DOHH2 (cell line): ENCODE data around the gene VPS13A.

Source experiments
- H3F3A ChIP-seq: fragments of 200-600 bp; sonication (generic), shearing (Covaris generic); 2 replicates; pipeline ENCODE4 v1.6.0; 2016; ENCODE audit warnings: antibody characterized with exemption, mild to moderate bottlenecking; ENCODE audit not compliant: control insufficient read depth, insufficient read depth
- H3K27ac ChIP-seq: fragments of 200-600 bp; sonication (generic); 2 replicates; pipeline ENCODE4 v1.5.1; 2014; ENCODE audit warnings: low read depth, mild to moderate bottlenecking, low read length, moderate library complexity
- H3K27me3 ChIP-seq: fragments of 200-600 bp; sonication (generic); 2 replicates; pipeline ENCODE4 v1.6.1; 2014; ENCODE audit warnings: mild to moderate bottlenecking, low read length, mixed read lengths; ENCODE audit not compliant: control insufficient read depth
- H3K36me3 ChIP-seq: fragments of 200-600 bp; sonication (generic); 2 replicates; pipeline ENCODE4 v1.6.1; 2014; ENCODE audit warnings: mild to moderate bottlenecking, low read length, moderate library complexity, mixed read lengths; ENCODE audit not compliant: control insufficient read depth
- H3K4me1 ChIP-seq: fragments of 200-600 bp; sonication (generic); 2 replicates; pipeline ENCODE4 v1.6.1; 2014; ENCODE audit warnings: mild to moderate bottlenecking, low read length, mixed read lengths; ENCODE audit not compliant: control insufficient read depth
- H3K4me2 ChIP-seq: fragments of 200-600 bp; sonication (generic); 2 replicates; pipeline ENCODE4 v1.6.0; 2014; ENCODE audit warnings: mild to moderate bottlenecking, low read length, moderate library complexity
- H3K4me3 ChIP-seq: fragments of 200-600 bp; sonication (generic); 2 replicates; pipeline ENCODE4 v1.5.1; 2014; ENCODE audit warnings: mild to moderate bottlenecking, low read length, mixed read lengths
- H3K79me2 ChIP-seq: fragments of 200-600 bp; sonication (generic); 2 replicates; pipeline ENCODE4 v1.6.1; 2014; ENCODE audit warnings: mild to moderate bottlenecking, low read length, mixed read lengths; ENCODE audit not compliant: control insufficient read depth
- H3K9me2 ChIP-seq: fragments of 200-600 bp; sonication (generic); replicated peaks from 2 replicates; pipeline ENCODE4 v1.6.1; 2014; ENCODE audit warnings: mild to moderate bottlenecking, low read length, mixed read lengths; ENCODE audit not compliant: control insufficient read depth
- H3K9me3 ChIP-seq: fragments of 200-600 bp; sonication (generic); 2 replicates; pipeline ENCODE4 v1.6.1; 2014; ENCODE audit warnings: antibody characterized with exemption, low read length, mixed read lengths; ENCODE audit not compliant: control insufficient read depth, insufficient read depth
- H4K20me1 ChIP-seq: fragments of 200-600 bp; sonication (generic); 2 replicates; pipeline ENCODE4 v1.6.0; 2014; ENCODE audit warnings: low read depth, mild to moderate bottlenecking, antibody characterized with exemption, low read length, moderate library complexity; ENCODE audit not compliant: control insufficient read depth, insufficient read depth
- CTCF ChIP-seq: fragments of 200-600 bp; sonication (generic); IDR thresholded peaks from one replicate; pipeline ENCODE4 v1.5.1; 2014; ENCODE audit warnings: antibody characterized with exemption, mild to moderate bottlenecking, low read depth, low read length; ENCODE audit not compliant: poor library complexity, severe bottlenecking
- EZH2phosphoT487 ChIP-seq: fragments of 200-600 bp; sonication (generic); IDR thresholded peaks from 2 replicates; pipeline ENCODE4 v1.6.1; 2017; ENCODE audit warnings: borderline replicate concordance, mild to moderate bottlenecking, antibody characterized with exemption, low read length, moderate library complexity, mixed read lengths

The VPS13A gene

GRCh38 chr9:77156646-77157371 lies 20.5 kb upstream of the VPS13A start:
- Histone ChIP-seq H3K9me2 (no peaks in the 10 kb centered on the region), H3K79me2 (no peaks in the 10 kb centered on the region), H3K4me2 (no peak overlapping the region), H3K27ac (no peak overlapping the region), H3K4me3 (no peak overlapping the region), H3K36me3 (no peaks in the 10 kb centered on the region), H3K27me3 (no peaks in the 10 kb centered on the region), H3K4me1 (no peaks in the 10 kb centered on the region), H3K9me3 (no peaks in the 10 kb centered on the region), H3F3A (no peaks in the 10 kb centered on the region), H4K20me1 (no peaks in the 10 kb centered on the region)
- TF ChIP-seq CTCF (no peak), EZH2phosphoT487 (no peak)

GRCh38 chr9:77158772-77159513 lies 18.4 kb upstream of the VPS13A start:
- no peak overlapping the region for H3K4me2 ChIP-seq
- no peak overlapping the region for H3K4me3 ChIP-seq
- no peaks in the 10 kb centered on the region for H3K79me2 ChIP-seq
- TF ChIP-seq EZH2phosphoT487 (no peak), CTCF (no peak)
- 0 out of 2 replicates have a peak, but pooled peaks cover 3% of the 10 kb centered on the region for H3K27me3 ChIP-seq
- no peaks in the 10 kb centered on the region for H3K36me3 ChIP-seq
- H3K4me1 ChIP-seq, result no peaks in the 10 kb centered on the region
- H3K9me2 ChIP-seq, result no peaks in the 10 kb centered on the region
- H3K27ac ChIP-seq, result no peak overlapping the region
- H3K9me3 ChIP-seq, result no peaks in the 10 kb centered on the region
- H4K20me1 ChIP-seq, result no peaks in the 10 kb centered on the region
- no peaks in the 10 kb centered on the region for H3F3A ChIP-seq

DNA sequence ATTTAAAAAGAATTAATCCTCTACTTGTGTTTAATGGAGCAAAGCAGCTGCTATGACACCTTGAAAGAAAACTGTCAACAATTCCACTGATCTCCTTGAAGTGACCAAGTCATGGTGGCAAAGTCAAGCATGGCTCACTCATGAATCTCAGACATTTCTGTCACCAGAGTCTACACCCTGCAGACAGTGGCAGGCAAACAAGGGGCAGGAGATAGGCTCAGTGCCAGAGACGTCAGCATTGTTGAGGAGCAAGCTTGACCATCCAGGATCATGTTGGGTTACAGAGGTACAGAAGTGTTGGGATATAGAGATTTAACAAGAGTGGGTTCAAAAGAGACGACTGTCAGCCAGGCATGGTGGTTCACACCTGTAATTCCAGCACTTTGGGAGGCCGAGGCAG lies 16.1 kb upstream of the VPS13A start:
- H3K36me3 ChIP-seq, result no peaks in the 10 kb centered on the region
- no peak for TF ChIP-seq CTCF
- TF ChIP-seq EZH2phosphoT487, result no peak
- no peak overlapping the region for H3K27ac ChIP-seq
- H3K9me3 ChIP-seq, result no peaks in the 10 kb centered on the region
- H3K4me3 ChIP-seq, result no peak overlapping the region
- H3K4me1 ChIP-seq, result no peaks in the 10 kb centered on the region
- H3K79me2 ChIP-seq, result no peaks in the 10 kb centered on the region
- no peak overlapping the region for H3K4me2 ChIP-seq
- no peaks in the 10 kb centered on the region for H3F3A ChIP-seq
- no peaks in the 10 kb centered on the region for H4K20me1 ChIP-seq
- 0 out of 2 replicates have a peak, but pooled peaks cover 3% of the 10 kb centered on the region for H3K27me3 ChIP-seq
- H3K9me2 ChIP-seq, result no peaks in the 10 kb centered on the region
